Uterus (tissue), 4 donors: Measurements from ENCODE around the gene CCDC85A. TPM values are rescaled to one million over a fixed set of nuclear protein-coding genes. Genes with fewer than 3 reads are reported as not detected.

ENCODE experiments used
- DNase-seq, 2 donors: peaks; one replicate each; pipeline ENCODE4 v3.0.0-alpha.2; 2019 to 2020
- H3K27ac ChIP-seq, 2 donors: fragments of 200-600 bp; sonication (generic); 1 replicate in 1 of 2; 2 replicates in 1 of 2; pipeline ENCODE4 v1.5.1; 2016 to 2018
- H3K27me3 ChIP-seq, 2 donors: fragments of 200-600 bp; sonication (generic); one replicate each; pipeline ENCODE4 v1.5.1; 2018 to 2019; ENCODE audit warnings: control low read depth in 1 of 2
- H3K36me3 ChIP-seq, 2 donors: fragments of 200-600 bp; sonication (generic); one replicate each; pipeline ENCODE4 v1.5.1; 2019; ENCODE audit warnings: control low read depth in 1 of 2
- H3K4me1 ChIP-seq, 2 donors: fragments of 200-600 bp; sonication (generic); one replicate each; pipeline ENCODE4 v1.5.1; 2018 to 2019; ENCODE audit warnings: control low read depth in 1 of 2
- H3K4me3 ChIP-seq, 2 donors: fragments of 200-600 bp; sonication (generic); 1 replicate in 1 of 2; 2 replicates in 1 of 2; pipeline ENCODE4 v1.5.1; 2018 to 2019; ENCODE audit warnings: mild to moderate bottlenecking in 1 of 2
- H3K9me3 ChIP-seq, 2 donors: fragments of 200-600 bp; sonication (generic); one replicate each; pipeline ENCODE4 v1.5.1; 2019; ENCODE audit warnings: control low read depth in 1 of 2
- CTCF ChIP-seq, 4 experiments: fragments of 200-600 bp in 2 of 4; fragments of 450-650 bp in 2 of 4; sonication (generic) in 2 of 4; IDR thresholded peaks; one replicate each; pipeline ENCODE4 v1.5.1; 2016 to 2019; ENCODE audit warnings: antibody characterized with exemption in 4 of 4, mild to moderate bottlenecking in 2 of 4, moderate library complexity in 1 of 4
- POLR2A ChIP-seq, 2 donors: fragments of 450-650 bp; IDR thresholded peaks; one replicate each; pipeline ENCODE4 v1.6.1; 2016; ENCODE audit warnings: antibody characterized with exemption in 2 of 2, mild to moderate bottlenecking in 1 of 2, moderate library complexity in 1 of 2
- intact Hi-C: fragments of 100-400 bp; cut with DNase I; formaldehyde crosslinking; loops from one replicate; pipeline ENCODE4 v1.15.1; 2023; ENCODE audit warnings: low total_unique reads
- total RNA-seq, 4 donors: library from RNA; depleted of rRNA in 3 of 4; stranded (reverse); fragments of >200 nt in 3 of 4; gene quantifications; one replicate each; pipeline versions ENCODE4 v1.1.0 to v1.2.4, GENCODE V29; 2014 to 2023
- donor health status: DM: yes; HTN: yes; CAD: no.

Gene CCDC85A
- total RNA-seq, 4 donors from 2014 or later, result 4.7 to 23.2 (median 16.8) TPM

GRCh38 chr2:56202381-56203121, 18.8 kb downstream of the CCDC85A start:
- Histone ChIP-seq H3K27me3 (no peaks in the 10 kb centered on the region), H3K9me3 (no peaks in the 10 kb centered on the region), H3K4me3 (no peak overlapping the region), H3K4me1 (peaks cover 0 to 4% of the 10 kb centered on the region in 2 donors), H3K36me3 (no peaks in the 10 kb centered on the region), H3K27ac (no peak overlapping the region)
- TF ChIP-seq CTCF (IDR thresholded peaks at IDR 0.05), result no peak
- TF ChIP-seq POLR2A (IDR thresholded peaks at IDR 0.05), result no peak
- intact Hi-C loops, result no loop called here
- no peak for DNase-seq

DNA sequence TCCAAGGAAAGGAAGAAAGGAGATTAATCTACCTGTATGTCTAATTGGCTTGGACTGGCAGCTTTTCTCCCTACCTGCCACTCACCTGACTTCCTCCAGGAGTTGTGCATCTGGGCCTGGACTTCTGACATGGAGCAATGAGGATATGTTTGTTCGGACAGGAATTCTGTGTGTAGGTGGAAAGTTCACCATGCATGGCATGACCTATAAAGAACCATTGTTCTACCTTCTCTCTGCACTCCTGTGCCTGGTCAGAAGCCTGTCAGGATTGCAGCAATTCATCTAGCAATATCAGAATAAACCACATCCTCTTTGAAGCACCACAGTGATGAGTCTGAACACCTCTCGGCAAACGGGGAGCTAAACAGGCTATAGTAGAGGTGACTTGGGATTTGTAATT, 20.8 kb downstream of the CCDC85A start:
- Histone ChIP-seq H3K36me3 (no peaks in the 10 kb centered on the region), H3K4me3 (no peak overlapping the region), H3K27ac (no peak overlapping the region), H3K4me1 (no peaks in the 10 kb centered on the region), H3K27me3 (no peaks in the 10 kb centered on the region), H3K9me3 (no peaks in the 10 kb centered on the region)
- intact Hi-C loops, result no loop called here
- no peak for TF ChIP-seq POLR2A (IDR thresholded peaks at IDR 0.05)
- TF ChIP-seq CTCF (IDR thresholded peaks at IDR 0.05), result no peak
- no peak for DNase-seq

- Histone ChIP-seq H3K9me3 (no peaks in the 10 kb centered on the region), H3K27me3 (no peaks in the 10 kb centered on the region), H3K27ac (no peak overlapping the region), H3K4me1 (no peaks in the 10 kb centered on the region), H3K36me3 (no peaks in the 10 kb centered on the region), H3K4me3 (no peak overlapping the region)
- no peak for TF ChIP-seq CTCF (IDR thresholded peaks at IDR 0.05)
- TF ChIP-seq POLR2A (IDR thresholded peaks at IDR 0.05), result no peak
- intact Hi-C loops, result no loop called here
- no peak for DNase-seq
Observed at GRCh38 chr2:56206250-56206649, 22.5 kb downstream of the CCDC85A start.

- no peak overlapping the region for H3K27ac ChIP-seq
- no peaks in the 10 kb centered on the region for H3K4me1 ChIP-seq
- no peak for DNase-seq
- no peaks in the 10 kb centered on the region for H3K27me3 ChIP-seq
- no peak for TF ChIP-seq POLR2A (IDR thresholded peaks at IDR 0.05)
- no peak for TF ChIP-seq CTCF (IDR thresholded peaks at IDR 0.05)
- no peaks in the 10 kb centered on the region for H3K36me3 ChIP-seq
- intact Hi-C loops, result no loop called here
- no peak overlapping the region for H3K4me3 ChIP-seq
- no peaks in the 10 kb centered on the region for H3K9me3 ChIP-seq
Observed at GRCh38 chr2:56207760-56208159, 24.0 kb downstream of the CCDC85A start.

DNA sequence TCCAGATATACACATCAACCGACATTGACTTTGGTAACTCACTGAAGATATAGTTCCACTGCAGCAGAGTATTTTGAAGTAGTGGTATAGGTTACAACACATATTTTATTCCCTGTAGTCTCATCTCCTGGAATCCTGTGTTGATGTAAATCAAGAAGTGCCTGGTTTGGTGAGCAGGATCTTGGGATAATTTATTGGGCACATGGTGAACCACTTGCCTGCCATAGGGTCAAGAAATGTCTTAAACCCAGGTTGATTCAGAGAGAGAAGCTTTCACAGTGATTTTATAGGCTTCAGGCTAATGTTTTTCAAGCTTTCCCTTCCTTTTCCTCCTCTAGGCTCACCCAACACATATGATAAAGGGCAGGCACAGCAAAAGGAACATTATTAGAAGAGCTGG, 24.6 kb downstream of the CCDC85A start:
- intact Hi-C loops, result no loop called here
- DNase-seq, result no peak
- Histone ChIP-seq H3K4me3 (no peak overlapping the region), H3K4me1 (no peaks in the 10 kb centered on the region), H3K9me3 (no peaks in the 10 kb centered on the region), H3K27ac (no peak overlapping the region), H3K27me3 (no peaks in the 10 kb centered on the region), H3K36me3 (no peaks in the 10 kb centered on the region)
- no peak for TF ChIP-seq CTCF (IDR thresholded peaks at IDR 0.05)
- no peak for TF ChIP-seq POLR2A (IDR thresholded peaks at IDR 0.05)
